GM12872 (cell line): Measurements from ENCODE around the gene LGALS12.

Experiments
- CTCF ChIP-seq: IDR thresholded peaks from 3 replicates; pipeline ENCODE4 v1.5.1; 2011; ENCODE audit warnings: low read depth, mild to moderate bottlenecking, low read length, moderate library complexity; ENCODE audit not compliant: insufficient read depth

The LGALS12 gene

GRCh38 chr11:63511048-63511748 is 5.3 kb downstream of the LGALS12 start:
- TF ChIP-seq CTCF: no peak

- TF ChIP-seq CTCF: no peak
These were observed 6.9 kb downstream of the LGALS12 start for GRCh38 chr11:63512816-63513215.

- no peak for TF ChIP-seq CTCF
These were observed 10.2 kb downstream of the LGALS12 start for GRCh38 chr11:63516109-63516508.

- no peak for TF ChIP-seq CTCF
These were observed 11.3 kb downstream of the LGALS12 start for GRCh38 chr11:63517156-63517555.

- TF ChIP-seq CTCF: no peak
These were observed 12.7 kb downstream of the LGALS12 start for GRCh38 chr11:63518548-63518947.

- no peak for TF ChIP-seq CTCF
These were observed 14.8 kb downstream of the LGALS12 start for GRCh38 chr11:63520606-63521170.

GRCh38 chr11:63521896-63522295 is 16.0 kb downstream of the LGALS12 start:
- TF ChIP-seq CTCF: no peak
